ENCODE results near the gene BCAS4.

The BCAS4 gene

GRCh38 chr20:50826121-50826520, 31.3 kb downstream of the BCAS4 start:
- Histone ChIP-seq H3K9me3 (ENCODE audit: insufficient read depth, low read depth, low read length) (no peaks in the 10 kb centered on the region), H3K4me3 (ENCODE audit: low read length) (no peak overlapping the region), H3K36me3 (ENCODE audit: insufficient read depth, low read length) (0 out of 2 replicates have a peak, but pooled peaks cover 2% of the 10 kb centered on the region), H3K27ac (ENCODE audit: low read depth, low read length) (no peak overlapping the region), H3K9ac (ENCODE audit: low read depth, low read length) (no peak overlapping the region), H3K4me1 (ENCODE audit: insufficient read depth, low read length) (0 out of 2 replicates have a peak, but pooled peaks cover under 1% of the 10 kb centered on the region), H3K27me3 (ENCODE audit: insufficient read depth, low read length) (no peaks in the 10 kb centered on the region)
- 93% methylated on average over 2 of the region's 2 CpGs for WGBS

GRCh38 chr20:50828363-50829136, 33.7 kb downstream of the BCAS4 start:
- Histone ChIP-seq H3K4me1 (ENCODE audit: insufficient read depth, low read length) (no peaks in the 10 kb centered on the region), H3K9me3 (ENCODE audit: insufficient read depth, low read depth, low read length) (no peaks in the 10 kb centered on the region), H3K4me3 (ENCODE audit: low read length) (no peak overlapping the region), H3K27ac (ENCODE audit: low read depth, low read length) (no peak overlapping the region), H3K27me3 (ENCODE audit: insufficient read depth, low read length) (no peaks in the 10 kb centered on the region), H3K9ac (ENCODE audit: low read depth, low read length) (no peak overlapping the region; the same call in 1 of the 2 replicates), H3K36me3 (ENCODE audit: insufficient read depth, low read length) (peaks cover 7% of the 10 kb centered on the region; the same call in 1 of the 2 replicates)
- 96% methylated on average over 13 of the region's 13 CpGs for WGBS

GRCh38 chr20:50831622-50832021, 36.8 kb downstream of the BCAS4 start:
- Histone ChIP-seq H3K9ac (ENCODE audit: low read depth, low read length) (no peak overlapping the region), H3K36me3 (ENCODE audit: insufficient read depth, low read length) (peaks cover 7% of the 10 kb centered on the region; the same call in 1 of the 2 replicates), H3K4me3 (ENCODE audit: low read length) (no peak overlapping the region), H3K9me3 (ENCODE audit: insufficient read depth, low read depth, low read length) (no peaks in the 10 kb centered on the region), H3K27ac (ENCODE audit: low read depth, low read length) (no peak overlapping the region), H3K27me3 (ENCODE audit: insufficient read depth, low read length) (no peaks in the 10 kb centered on the region), H3K4me1 (ENCODE audit: insufficient read depth, low read length) (no peaks in the 10 kb centered on the region)
- WGBS, result 69% methylated on average over 6 of the region's 6 CpGs

DNA sequence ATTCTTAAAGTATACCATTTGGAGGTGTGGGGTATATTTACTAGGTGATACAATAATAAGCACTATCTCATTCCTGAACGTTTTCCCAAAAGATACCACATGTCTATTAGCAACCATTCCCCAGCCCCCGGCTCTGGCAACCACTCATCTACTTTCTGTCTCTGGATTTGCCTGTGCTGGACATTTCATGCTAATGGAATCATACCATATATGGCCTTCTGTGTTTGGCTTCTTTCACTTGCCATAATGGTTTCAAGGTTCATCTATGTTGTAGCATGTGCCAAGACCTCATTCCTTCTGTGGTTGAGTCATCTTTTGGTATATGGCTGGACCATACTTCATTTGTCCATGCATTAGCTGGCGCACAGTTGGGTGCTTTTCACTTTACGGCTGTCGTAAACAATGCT, 39.7 kb downstream of the BCAS4 start:
- Histone ChIP-seq H3K9ac (ENCODE audit: low read depth, low read length) (no peak overlapping the region), H3K27ac (ENCODE audit: low read depth, low read length) (no peak overlapping the region), H3K9me3 (ENCODE audit: insufficient read depth, low read depth, low read length) (no peaks in the 10 kb centered on the region), H3K36me3 (ENCODE audit: insufficient read depth, low read length) (peaks cover 7% of the 10 kb centered on the region; the same call in 1 of the 2 replicates), H3K27me3 (ENCODE audit: insufficient read depth, low read length) (no peaks in the 10 kb centered on the region), H3K4me1 (ENCODE audit: insufficient read depth, low read length) (no peaks in the 10 kb centered on the region), H3K4me3 (ENCODE audit: low read length) (no peak overlapping the region)
- 94% methylated on average over 5 of the region's 5 CpGs for WGBS

DNA sequence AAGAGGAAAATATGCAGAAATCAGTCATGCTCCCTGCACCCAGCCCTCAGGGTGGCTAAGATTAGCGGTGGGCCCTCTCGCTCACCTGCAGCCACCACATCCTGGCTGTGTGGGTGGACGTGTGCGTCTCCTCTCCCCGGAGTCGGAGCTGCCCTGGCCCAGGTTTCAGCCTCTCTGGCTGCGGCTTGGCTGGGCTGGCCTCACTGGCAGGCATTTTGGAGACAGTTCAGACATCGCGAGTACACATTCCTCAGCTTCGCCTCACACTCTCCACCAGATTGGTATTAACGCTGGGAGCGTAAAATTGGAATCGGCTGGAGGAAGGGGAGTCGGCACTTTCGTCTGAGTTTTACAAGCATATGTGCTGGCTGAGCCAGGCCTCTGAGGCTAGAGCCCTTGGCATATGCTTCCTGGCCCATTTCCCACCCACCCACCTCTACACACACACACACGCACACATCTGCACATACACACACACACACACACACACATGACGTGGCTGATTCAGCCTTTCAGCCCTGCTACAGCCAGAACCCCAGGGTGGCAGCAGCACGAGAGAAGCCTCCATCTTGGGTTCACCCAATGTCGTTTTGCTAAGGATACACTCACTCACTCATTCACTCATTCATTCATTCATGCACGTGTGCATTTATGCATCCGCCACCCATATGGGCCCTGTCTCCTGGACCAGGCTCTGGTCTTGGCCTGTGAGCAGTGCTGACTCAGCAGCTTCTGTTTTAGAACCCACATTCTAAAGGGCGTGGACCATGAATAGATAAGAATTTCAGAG, 42.9 kb downstream of the BCAS4 start:
- Histone ChIP-seq H3K36me3 (ENCODE audit: insufficient read depth, low read length) (peaks cover 1% of the 10 kb centered on the region; the same call in 1 of the 2 replicates), H3K27me3 (ENCODE audit: insufficient read depth, low read length) (no peaks in the 10 kb centered on the region), H3K27ac (ENCODE audit: low read depth, low read length) (no peak overlapping the region), H3K4me3 (ENCODE audit: low read length) (no peak overlapping the region), H3K9ac (ENCODE audit: low read depth, low read length) (no peak overlapping the region), H3K4me1 (ENCODE audit: insufficient read depth, low read length) (no peaks in the 10 kb centered on the region), H3K9me3 (ENCODE audit: insufficient read depth, low read depth, low read length) (no peaks in the 10 kb centered on the region)
- 94% methylated on average over 22 of the region's 22 CpGs for WGBS

DNA sequence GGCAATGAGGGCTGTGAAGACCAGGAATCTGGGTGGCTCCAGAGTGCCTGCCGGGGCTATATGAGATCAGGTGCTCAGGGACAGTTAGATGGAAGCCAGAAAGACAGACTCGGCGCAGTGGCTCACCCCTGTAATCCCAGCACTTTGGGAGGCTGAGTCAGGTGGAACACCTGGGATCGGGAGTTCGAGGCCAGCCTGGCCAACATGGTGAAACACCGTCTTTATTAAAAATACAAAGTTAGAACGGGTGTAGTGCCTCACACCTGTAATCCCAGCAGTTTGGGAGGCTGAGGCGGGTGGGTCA, 43.4 kb downstream of the BCAS4 start:
- Histone ChIP-seq H3K36me3 (ENCODE audit: insufficient read depth, low read length) (no peaks in the 10 kb centered on the region), H3K27ac (ENCODE audit: low read depth, low read length) (no peak overlapping the region), H3K9ac (ENCODE audit: low read depth, low read length) (no peak overlapping the region), H3K4me1 (ENCODE audit: insufficient read depth, low read length) (no peaks in the 10 kb centered on the region), H3K9me3 (ENCODE audit: insufficient read depth, low read depth, low read length) (no peaks in the 10 kb centered on the region), H3K27me3 (ENCODE audit: insufficient read depth, low read length) (no peaks in the 10 kb centered on the region), H3K4me3 (ENCODE audit: low read length) (no peak overlapping the region)
- WGBS, result 95% methylated on average over 8 of the region's 8 CpGs

DNA sequence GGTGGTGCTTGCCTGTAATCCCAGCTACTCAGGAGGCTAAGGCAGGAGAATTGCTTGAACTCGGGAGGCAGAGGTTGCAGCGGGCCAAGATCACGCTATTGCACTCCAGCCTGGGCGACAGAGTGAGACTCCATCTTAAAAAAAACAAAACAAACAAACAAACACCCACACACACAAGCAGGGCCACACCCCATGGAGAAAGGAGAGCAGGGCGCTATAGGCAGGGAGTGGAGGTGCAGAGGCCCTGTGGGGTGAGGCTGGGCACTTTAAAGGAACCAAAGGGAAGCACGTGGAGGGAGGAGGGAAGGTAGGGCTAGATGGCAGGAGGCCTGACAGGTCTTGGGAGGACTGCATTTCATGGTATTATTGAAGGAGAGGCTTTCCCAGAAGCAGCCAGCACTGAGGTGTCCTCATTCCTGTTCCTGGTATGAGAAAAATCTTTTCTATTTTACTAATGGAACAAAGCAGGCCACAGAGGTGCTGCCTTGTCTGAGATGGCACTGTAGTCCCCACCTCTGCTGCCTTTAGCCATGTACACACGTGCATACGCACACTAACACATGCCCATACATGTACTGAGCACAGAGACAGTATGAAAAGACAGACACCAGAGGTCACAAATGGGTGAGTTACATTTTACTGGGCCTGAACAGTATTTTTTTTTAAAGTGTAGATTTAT, 44.0 kb downstream of the BCAS4 start:
- 91% methylated on average over 8 of the region's 8 CpGs for WGBS
- H3K27ac ChIP-seq (ENCODE audit: low read depth, low read length), result no peak overlapping the region

GRCh38 chr20:50842821-50843220, 48.0 kb downstream of the BCAS4 start:
- Histone ChIP-seq H3K9me3 (ENCODE audit: insufficient read depth, low read depth, low read length) (no peaks in the 10 kb centered on the region), H3K27me3 (ENCODE audit: insufficient read depth, low read length) (no peaks in the 10 kb centered on the region), H3K36me3 (ENCODE audit: insufficient read depth, low read length) (no peaks in the 10 kb centered on the region), H3K27ac (ENCODE audit: low read depth, low read length) (no peak overlapping the region), H3K4me1 (ENCODE audit: insufficient read depth, low read length) (no peaks in the 10 kb centered on the region), H3K9ac (ENCODE audit: low read depth, low read length) (no peak overlapping the region), H3K4me3 (ENCODE audit: low read length) (no peak overlapping the region)
- 96% methylated on average over 5 of the region's 5 CpGs for WGBS

More for the DNA sequence above, 44.0 kb downstream of the BCAS4 start:
- Histone ChIP-seq H3K4me3 (ENCODE audit: low read length) (no peak overlapping the region), H3K4me1 (ENCODE audit: insufficient read depth, low read length) (no peaks in the 10 kb centered on the region), H3K9me3 (ENCODE audit: insufficient read depth, low read depth, low read length) (no peaks in the 10 kb centered on the region), H3K36me3 (ENCODE audit: insufficient read depth, low read length) (no peaks in the 10 kb centered on the region), H3K27me3 (ENCODE audit: insufficient read depth, low read length) (no peaks in the 10 kb centered on the region), H3K9ac (ENCODE audit: low read depth, low read length) (no peak overlapping the region)

GRCh38 chr20:50843331-50844276, 48.7 kb downstream of the BCAS4 start:
- Histone ChIP-seq H3K27ac (ENCODE audit: low read depth, low read length) (no peak overlapping the region), H3K9me3 (ENCODE audit: insufficient read depth, low read depth, low read length) (no peaks in the 10 kb centered on the region), H3K4me3 (ENCODE audit: low read length) (no peak overlapping the region), H3K27me3 (ENCODE audit: insufficient read depth, low read length) (no peaks in the 10 kb centered on the region), H3K9ac (ENCODE audit: low read depth, low read length) (no peak overlapping the region), H3K36me3 (ENCODE audit: insufficient read depth, low read length) (no peaks in the 10 kb centered on the region), H3K4me1 (ENCODE audit: insufficient read depth, low read length) (no peaks in the 10 kb centered on the region)
- WGBS, result 94% methylated on average over 9 of the region's 9 CpGs

- no peak overlapping the region for H3K9ac ChIP-seq (ENCODE audit: low read depth, low read length)
These were observed 49.7 kb downstream of the BCAS4 start for GRCh38 chr20:50844430-50845100.

More at GRCh38 chr20:50844430-50845100, 49.7 kb downstream of the BCAS4 start:
- Histone ChIP-seq H3K27me3 (ENCODE audit: insufficient read depth, low read length) (no peaks in the 10 kb centered on the region), H3K4me3 (ENCODE audit: low read length) (no peak overlapping the region), H3K27ac (ENCODE audit: low read depth, low read length) (no peak overlapping the region), H3K36me3 (ENCODE audit: insufficient read depth, low read length) (no peaks in the 10 kb centered on the region), H3K4me1 (ENCODE audit: insufficient read depth, low read length) (no peaks in the 10 kb centered on the region), H3K9me3 (ENCODE audit: insufficient read depth, low read depth, low read length) (no peaks in the 10 kb centered on the region)
- 91% methylated on average over 9 of the region's 9 CpGs for WGBS

All from HUES64 (cell line).